Left lung (tissue), 10 donors: ENCODE results near the gene IGSF23. TPM values are rescaled to one million over a fixed set of nuclear protein-coding genes. Genes with fewer than 3 reads are reported as not detected.

Source experiments
- ATAC-seq: fragments of 200-7000 bp; cut with Tn5 transposase; one replicate; pipeline ENCODE4 v1.9.1; 2020; ENCODE audit warnings: moderate library complexity
- DNase-seq, 4 donors: peaks; one replicate each; pipeline ENCODE4 v3.0.0-alpha.2; 2013 to 2020
- H3K27ac ChIP-seq, 2 donors: fragments of 200-600 bp; sonication (generic) in 1 of 2; one replicate each; pipeline versions ENCODE4 v1.5.0 to v1.8.0; 2020 to 2021
- H3K27me3 ChIP-seq, 2 donors: fragments of 200-600 bp; sonication (generic) in 1 of 2; one replicate each; pipeline versions ENCODE4 v1.5.0 to v1.8.0; 2020 to 2021
- H3K36me3 ChIP-seq, 2 donors: fragments of 200-600 bp; sonication (generic) in 1 of 2; one replicate each; pipeline versions ENCODE4 v1.5.0 to v1.8.0; 2020 to 2021
- H3K4me1 ChIP-seq, 2 donors: fragments of 200-600 bp; one replicate each; pipeline ENCODE4 v1.8.0; 2021
- H3K4me3 ChIP-seq, 2 donors: fragments of 200-600 bp; sonication (generic) in 1 of 2; one replicate each; pipeline versions ENCODE4 v1.5.0 to v1.8.0; 2020 to 2021; ENCODE audit warnings: mild to moderate bottlenecking in 1 of 2
- H3K9me3 ChIP-seq, 2 donors: fragments of 200-600 bp; sonication (generic) in 1 of 2; one replicate each; pipeline versions ENCODE4 v1.5.0 to v1.8.0; 2020 to 2021
- CTCF ChIP-seq, 2 donors: fragments of 200-600 bp; sonication (generic) in 1 of 2; IDR thresholded peaks; one replicate each; pipeline versions ENCODE4 v1.5.0 to v1.8.0; 2021; ENCODE audit warnings: antibody characterized with exemption in 2 of 2
- intact Hi-C, 2 donors: fragments of 100-400 bp; cut with DNase I; formaldehyde crosslinking; loops; one replicate each; pipeline versions ENCODE4 v1.11.2 to v1.14.2; 2022
- polyA plus RNA-seq, 6 donors: library from polyadenylated mRNA; unstranded; fragments of 120-200 nt; gene quantifications; one replicate each; pipeline ENCODE4 v1.2.1, GENCODE V29; 2013; ENCODE audit not compliant: insufficient read length in 6 of 6
- total RNA-seq, 2 donors: library from RNA; stranded (reverse); fragmentation: NEBNext Ultra II Directional; extraction: Animal tissue kit (Norgen Biotek cat#: 25700); gene quantifications; one replicate each; pipeline ENCODE4 v1.2.1, GENCODE V29; 2021
- donor health status: DM: no; HTN: yes; CAD: no.
- donor health status: DM: no; HTN: no; CAD: no.

The IGSF23 gene
- total and polyA plus RNA-seq, 8 donors, result 0.17 to 0.18 TPM; not detected in 6

- Histone ChIP-seq H3K27ac (peak overlapping the region in 1 of 2 donors; percentile 23), H3K27me3 (no peaks in the 10 kb centered on the region), H3K4me1 (peaks cover 0 to 9% of the 10 kb centered on the region in 2 donors), H3K4me3 (no peak overlapping the region), H3K36me3 (peaks cover 0 to 90% of the 10 kb centered on the region in 2 donors), H3K9me3 (no peaks in the 10 kb centered on the region)
- DNase-seq, result peak in 1 of 4 donors; percentile 62
- TF ChIP-seq CTCF (IDR thresholded peaks at IDR 0.05), result no peak
- peak; percentile 87 for ATAC-seq
- intact Hi-C loops, result no loop called here
These were observed 46.7 kb downstream of the IGSF23 start for GRCh38 chr19:44660081-44660480.

GRCh38 chr19:44661205-44661604 is 47.8 kb downstream of the IGSF23 start:
- Histone ChIP-seq H3K4me1 (peaks cover 0 to 9% of the 10 kb centered on the region in 2 donors), H3K36me3 (peaks cover 0 to 79% of the 10 kb centered on the region in 2 donors), H3K27me3 (no peaks in the 10 kb centered on the region), H3K4me3 (no peak overlapping the region), H3K9me3 (no peaks in the 10 kb centered on the region), H3K27ac (no peak overlapping the region)
- TF ChIP-seq CTCF (IDR thresholded peaks at IDR 0.05), result no peak
- intact Hi-C loops, result no loop called here
- DNase-seq (no peak), ATAC-seq (no peak)

- H3K9me3 ChIP-seq, result no peaks in the 10 kb centered on the region
- no peak overlapping the region for H3K27ac ChIP-seq
- intact Hi-C loops, result no loop called here
- H3K4me3 ChIP-seq, result no peak overlapping the region
- DNase-seq, result no peak
- H3K36me3 ChIP-seq, result peaks cover 0 to 72% of the 10 kb centered on the region in 2 donors
- TF ChIP-seq CTCF (IDR thresholded peaks at IDR 0.05), result no peak
- no peaks in the 10 kb centered on the region for H3K27me3 ChIP-seq
- no peak for ATAC-seq
- peaks cover 0 to 6% of the 10 kb centered on the region in 2 donors for H3K4me1 ChIP-seq
These were observed 48.5 kb downstream of the IGSF23 start for GRCh38 chr19:44661904-44662303.

GRCh38 chr19:44662691-44663385 is 49.5 kb downstream of the IGSF23 start:
- ATAC-seq (no peak), DNase-seq (no peak)
- intact Hi-C loops, result no loop called here
- Histone ChIP-seq H3K36me3 (peaks cover 0 to 64% of the 10 kb centered on the region in 2 donors), H3K4me1 (no peaks in the 10 kb centered on the region), H3K27me3 (no peaks in the 10 kb centered on the region), H3K27ac (no peak overlapping the region), H3K4me3 (no peak overlapping the region), H3K9me3 (no peaks in the 10 kb centered on the region)
- TF ChIP-seq CTCF (IDR thresholded peaks at IDR 0.05), result no peak

- Histone ChIP-seq H3K9me3 (no peaks in the 10 kb centered on the region), H3K4me1 (no peaks in the 10 kb centered on the region), H3K36me3 (peaks cover 0 to 53% of the 10 kb centered on the region in 2 donors), H3K4me3 (no peak overlapping the region), H3K27ac (no peak overlapping the region), H3K27me3 (no peaks in the 10 kb centered on the region)
- no peak for ATAC-seq
- DNase-seq, result no peak
- intact Hi-C loops, result no loop called here
- no peak for TF ChIP-seq CTCF (IDR thresholded peaks at IDR 0.05)
These were observed 50.6 kb downstream of the IGSF23 start for GRCh38 chr19:44663996-44664395.
